ENCODE data around the gene PKD2L2.

Gene PKD2L2

GRCh38 chr5:137902408-137903133 is 13.3 kb downstream of the PKD2L2 start:
- H3K4me3 ChIP-seq (ENCODE audit: low read depth, low read length) = no peak overlapping the region
- no peak for DNase-seq (ENCODE audit: low read depth)
- no peak for TF ChIP-seq CTCF (IDR thresholded peaks at IDR 0.05; ENCODE audit: low read depth, low read length, missing control alignments)

GRCh38 chr5:137914758-137915157 is 25.5 kb downstream of the PKD2L2 start:
- H3K4me3 ChIP-seq (ENCODE audit: low read depth, low read length) = no peak overlapping the region
- no peak for DNase-seq (ENCODE audit: low read depth)
- TF ChIP-seq CTCF (IDR thresholded peaks at IDR 0.05; ENCODE audit: low read depth, low read length, missing control alignments) = no peak

- no peak overlapping the region for H3K4me3 ChIP-seq (ENCODE audit: low read depth, low read length)
- DNase-seq (ENCODE audit: low read depth) = no peak
- no peak for TF ChIP-seq CTCF (IDR thresholded peaks at IDR 0.05; ENCODE audit: low read depth, low read length, missing control alignments)
These were observed 27.7 kb downstream of the PKD2L2 start for GRCh38 chr5:137916923-137917322.

GRCh38 chr5:137921931-137922330 is 32.7 kb downstream of the PKD2L2 start:
- H3K4me3 ChIP-seq (ENCODE audit: low read depth, low read length) = no peak overlapping the region
- TF ChIP-seq CTCF (IDR thresholded peaks at IDR 0.05; ENCODE audit: low read depth, low read length, missing control alignments) = no peak
- DNase-seq (ENCODE audit: low read depth) = no peak

GRCh38 chr5:137923856-137924255 is 34.6 kb downstream of the PKD2L2 start:
- no peak for TF ChIP-seq CTCF (IDR thresholded peaks at IDR 0.05; ENCODE audit: low read depth, low read length, missing control alignments)
- no peak overlapping the region for H3K4me3 ChIP-seq (ENCODE audit: low read depth, low read length)
- DNase-seq (ENCODE audit: low read depth) = no peak

GRCh38 chr5:137932800-137933199 is 43.5 kb downstream of the PKD2L2 start:
- no peak for TF ChIP-seq CTCF (IDR thresholded peaks at IDR 0.05; ENCODE audit: low read depth, low read length, missing control alignments)
- no peak overlapping the region for H3K4me3 ChIP-seq (ENCODE audit: low read depth, low read length)
- no peak for DNase-seq (ENCODE audit: low read depth)

GRCh38 chr5:137933491-137933911 is 44.2 kb downstream of the PKD2L2 start:
- no peak for DNase-seq (ENCODE audit: low read depth)
- TF ChIP-seq CTCF (IDR thresholded peaks at IDR 0.05; ENCODE audit: low read depth, low read length, missing control alignments) = no peak

More at GRCh38 chr5:137933491-137933911, 44.2 kb downstream of the PKD2L2 start:
- H3K4me3 ChIP-seq (ENCODE audit: low read depth, low read length) = no peak overlapping the region

All from GM12864 (cell line).